A204.1 (cell line): ENCODE measurements around the gene SEZ6.

Experiments
- FAIRE-seq: peaks from 2 replicates; lab custom pipeline; 2012; peaks lifted over from hg19 to GRCh38; lab: Jason Lieb, UNC

The SEZ6 gene

GRCh38 chr17:28975646-28976045 is 30.2 kb downstream of the SEZ6 start:
- FAIRE-seq = no peak

GRCh38 chr17:28975031-28975430 is 30.8 kb downstream of the SEZ6 start:
- FAIRE-seq = no peak

GRCh38 chr17:28974451-28974850 is 31.4 kb downstream of the SEZ6 start:
- no peak for FAIRE-seq

GRCh38 chr17:28973425-28973824 is 32.4 kb downstream of the SEZ6 start:
- FAIRE-seq = no peak

- no peak for FAIRE-seq
These were observed 33.4 kb downstream of the SEZ6 start for GRCh38 chr17:28972437-28972836.

GRCh38 chr17:28970879-28971278 is 35.0 kb downstream of the SEZ6 start:
- FAIRE-seq = no peak

GRCh38 chr17:28969706-28970393 is 36.0 kb downstream of the SEZ6 start:
- FAIRE-seq = no peak

- no peak for FAIRE-seq
These were observed 36.9 kb downstream of the SEZ6 start for GRCh38 chr17:28968914-28969295.

GRCh38 chr17:28968231-28968913 is 37.5 kb downstream of the SEZ6 start:
- FAIRE-seq = no peak

GRCh38 chr17:28967221-28968135 is 38.4 kb downstream of the SEZ6 start:
- no peak for FAIRE-seq

- FAIRE-seq = no peak
These were observed 42.0 kb downstream of the SEZ6 start for GRCh38 chr17:28963841-28964240.

- FAIRE-seq = no peak
These were observed 42.7 kb downstream of the SEZ6 start for GRCh38 chr17:28963055-28963611.

GRCh38 chr17:28961391-28961790 is 44.4 kb downstream of the SEZ6 start:
- no peak for FAIRE-seq

GRCh38 chr17:28960256-28961061 is 45.4 kb downstream of the SEZ6 start:
- no peak for FAIRE-seq

- no peak for FAIRE-seq
These were observed 46.4 kb downstream of the SEZ6 start for GRCh38 chr17:28959471-28959871.

GRCh38 chr17:28958820-28959455 is 46.9 kb downstream of the SEZ6 start:
- no peak for FAIRE-seq

GRCh38 chr17:28957992-28958355 is 47.9 kb downstream of the SEZ6 start:
- FAIRE-seq = no peak

- no peak for FAIRE-seq
These were observed 48.4 kb downstream of the SEZ6 start for GRCh38 chr17:28957277-28957991.

- FAIRE-seq = no peak
These were observed 49.0 kb downstream of the SEZ6 start for GRCh38 chr17:28956861-28957260.

GRCh38 chr17:28956112-28956511 is 49.7 kb downstream of the SEZ6 start:
- FAIRE-seq = no peak

GRCh38 chr17:28955408-28955807 is 50.4 kb downstream of the SEZ6 start:
- FAIRE-seq = no peak
